HuH-7.5 (cell line): ENCODE measurements around the gene PTPRN2.
A peak's percentile ranks its signal among the peaks of the same experiment; 100 is the strongest.
"Not testable (repeated sequence)": the region's sequence is repeated elsewhere in the genome, so short reads cannot be mapped to it uniquely, and the experiment has no call there.

Source experiments
- DNase-seq: peaks from one replicate; pipeline ENCODE4 v3.0.0; 2011; ENCODE audit warnings: low spot score

The PTPRN2 gene

GRCh38 chr7:158443688-158444483 is 143.7 kb downstream of the PTPRN2 start:
- no peak for DNase-seq

DNA sequence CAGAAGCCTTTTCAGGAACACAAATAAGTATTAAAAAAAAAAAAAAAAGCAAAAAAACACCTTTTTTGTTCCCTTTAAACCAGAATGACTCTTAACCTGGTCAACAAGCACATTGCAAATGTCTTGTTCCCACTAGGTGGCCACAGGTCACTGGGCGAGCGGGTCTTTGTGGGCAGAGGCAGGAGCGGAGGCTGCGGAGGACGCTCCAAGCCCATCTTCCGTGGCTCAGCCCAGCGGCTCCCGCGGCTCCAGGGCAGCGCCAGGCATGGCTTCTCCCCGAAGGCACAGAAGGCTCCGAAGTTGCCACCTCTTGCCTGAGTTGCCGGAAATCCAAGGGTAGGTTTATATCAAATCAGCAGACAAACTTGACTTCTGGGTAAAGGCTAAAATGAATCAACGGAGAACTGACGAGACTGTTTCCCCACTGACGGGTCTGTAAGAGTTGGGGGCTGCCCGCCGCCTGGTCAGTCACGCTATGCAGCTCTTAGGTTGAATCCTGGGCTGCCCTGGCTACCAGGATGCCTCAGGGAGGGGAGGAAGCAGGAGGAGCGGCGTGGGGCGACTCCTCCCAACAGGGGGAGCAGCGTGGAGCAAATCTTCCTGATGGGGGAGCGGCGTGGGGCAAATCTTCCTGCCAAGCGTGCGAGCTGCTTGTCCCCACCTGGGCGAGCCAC is 144.5 kb downstream of the PTPRN2 start:
- no peak for DNase-seq

DNA sequence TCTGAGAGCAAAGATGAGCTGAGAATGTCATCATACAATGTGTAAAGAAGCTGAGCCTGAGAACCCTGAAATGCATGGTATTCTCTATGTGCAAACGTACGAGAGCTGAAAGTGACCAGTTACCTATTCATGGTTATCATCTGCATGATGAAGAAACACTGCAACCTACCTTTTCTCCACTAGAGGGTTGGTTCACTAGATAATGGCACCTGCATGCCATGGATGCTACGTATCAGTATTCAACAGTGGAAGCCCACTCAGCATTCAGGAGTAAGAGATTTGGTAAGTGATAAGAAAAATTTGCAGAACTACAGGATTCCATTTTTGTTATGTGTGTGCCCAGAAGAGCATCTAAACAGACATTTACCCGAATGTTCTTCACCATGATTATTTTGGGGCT is 145.4 kb downstream of the PTPRN2 start:
- peak; percentile 34 for DNase-seq

GRCh38 chr7:158439035-158439434 is 148.6 kb downstream of the PTPRN2 start:
- no peak for DNase-seq

- peak; percentile 30 for DNase-seq
These were observed 155.0 kb downstream of the PTPRN2 start for GRCh38 chr7:158432369-158433341.

DNA sequence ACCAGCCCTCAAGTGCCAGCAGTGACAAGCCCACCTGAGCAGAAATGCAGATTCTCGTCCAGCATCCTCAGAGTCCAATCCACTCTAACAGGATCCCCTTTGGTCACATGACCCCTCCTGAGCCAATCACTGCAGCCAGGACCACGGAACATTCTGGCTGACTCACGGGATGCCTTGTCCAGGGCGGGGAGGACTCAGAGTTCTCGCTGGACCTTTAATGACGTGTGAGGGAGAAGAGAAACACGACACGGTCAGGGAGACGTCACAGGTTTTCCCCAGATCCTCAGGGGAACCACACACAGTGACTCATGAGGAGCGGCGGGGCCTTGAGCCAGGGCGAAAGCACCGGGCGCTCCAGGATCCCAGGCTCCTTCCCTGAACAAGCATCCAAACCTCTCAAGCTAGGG is 155.7 kb downstream of the PTPRN2 start:
- no peak for DNase-seq

- no peak for DNase-seq
These were observed 156.3 kb downstream of the PTPRN2 start for GRCh38 chr7:158431055-158431940.

- no peak for DNase-seq
These were observed 157.2 kb downstream of the PTPRN2 start for GRCh38 chr7:158430308-158431034.

DNA sequence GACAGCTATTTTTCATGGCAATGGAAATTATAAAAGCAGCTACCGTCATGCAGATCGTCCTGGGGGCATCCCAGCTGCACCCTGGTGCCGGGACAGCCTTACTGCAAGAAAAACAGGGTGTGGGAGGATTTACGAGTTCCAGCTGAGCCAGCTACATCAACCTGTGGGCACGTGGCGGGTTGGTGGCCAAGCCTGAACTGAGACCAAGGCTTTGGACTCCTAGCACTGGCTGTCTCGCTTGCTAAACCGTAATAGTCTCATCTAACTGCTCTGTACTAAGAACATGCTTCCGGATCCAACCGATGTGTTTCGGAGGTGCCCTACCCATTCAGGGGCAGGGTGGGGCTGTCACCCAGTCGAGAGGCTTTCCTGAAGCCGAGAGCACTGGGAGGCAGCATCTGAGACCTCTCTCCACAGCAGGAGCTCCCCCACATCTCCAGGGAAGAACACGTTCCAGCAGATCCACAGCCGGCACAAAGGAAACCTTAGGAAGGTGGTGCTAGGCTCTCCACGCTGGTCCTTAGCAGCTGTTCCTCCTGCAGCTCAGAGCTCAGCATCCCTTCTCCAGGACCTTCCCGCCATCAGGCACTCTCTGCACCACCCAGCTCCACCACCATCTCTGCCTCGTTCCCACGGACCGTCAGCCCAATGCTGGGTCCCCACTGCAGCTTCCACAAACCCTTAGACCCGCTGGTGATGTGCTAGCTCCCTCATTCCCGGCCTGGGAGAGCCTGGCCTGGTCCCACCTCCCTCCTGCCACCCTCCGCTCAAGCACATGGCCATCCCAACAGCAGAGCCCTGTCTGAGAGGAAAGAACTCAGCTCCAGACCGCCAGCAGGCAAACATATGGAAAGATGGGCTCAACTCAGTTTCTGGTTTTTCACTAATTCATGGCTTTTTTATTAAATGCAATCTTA is 158.5 kb downstream of the PTPRN2 start:
- DNase-seq, result no peak

- DNase-seq, result no peak
These were observed 159.3 kb downstream of the PTPRN2 start for GRCh38 chr7:158428131-158428836.

DNA sequence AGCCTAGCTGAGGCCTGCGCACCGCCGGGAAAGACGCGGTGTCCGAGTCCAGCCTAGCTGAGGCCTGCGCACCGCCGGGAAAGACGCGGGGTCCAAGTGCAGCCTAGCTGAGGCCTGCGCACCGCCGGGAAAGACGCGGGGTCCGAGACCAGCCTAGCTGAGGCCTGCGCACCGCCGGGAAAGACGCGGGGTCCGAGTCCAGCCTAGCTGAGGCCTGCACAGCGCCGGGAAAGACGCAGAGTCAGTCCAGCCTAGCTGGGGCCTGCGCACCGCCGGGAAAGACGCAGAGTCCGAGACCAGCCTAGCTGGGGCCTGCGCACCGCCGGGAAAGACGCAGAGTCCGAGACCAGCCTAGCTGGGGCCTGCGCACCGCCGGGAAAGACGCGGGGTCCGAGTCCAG is 161.9 kb downstream of the PTPRN2 start:
- not testable (repeated sequence) for DNase-seq

DNA sequence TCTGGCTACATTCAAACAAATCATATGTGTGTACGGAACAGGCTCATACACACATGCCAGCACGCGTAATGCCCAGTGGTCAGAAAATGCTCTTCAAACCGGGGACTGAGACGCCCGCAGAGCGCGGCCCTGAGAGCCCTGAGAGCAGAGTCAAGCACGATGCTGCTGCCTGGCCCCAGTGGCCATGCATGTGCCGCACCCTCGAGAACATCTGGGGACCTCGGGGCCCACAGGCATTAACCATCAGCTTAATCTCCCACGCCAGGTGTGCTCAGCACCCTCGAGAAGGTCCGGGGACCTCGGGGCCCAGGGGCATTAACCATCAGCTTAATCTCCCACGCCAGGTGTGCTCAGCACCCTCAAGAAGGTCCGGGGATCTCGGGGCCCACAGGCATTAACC is 163.1 kb downstream of the PTPRN2 start:
- DNase-seq, result no peak

- DNase-seq, result no peak
These were observed 163.6 kb downstream of the PTPRN2 start for GRCh38 chr7:158424011-158424410.

DNA sequence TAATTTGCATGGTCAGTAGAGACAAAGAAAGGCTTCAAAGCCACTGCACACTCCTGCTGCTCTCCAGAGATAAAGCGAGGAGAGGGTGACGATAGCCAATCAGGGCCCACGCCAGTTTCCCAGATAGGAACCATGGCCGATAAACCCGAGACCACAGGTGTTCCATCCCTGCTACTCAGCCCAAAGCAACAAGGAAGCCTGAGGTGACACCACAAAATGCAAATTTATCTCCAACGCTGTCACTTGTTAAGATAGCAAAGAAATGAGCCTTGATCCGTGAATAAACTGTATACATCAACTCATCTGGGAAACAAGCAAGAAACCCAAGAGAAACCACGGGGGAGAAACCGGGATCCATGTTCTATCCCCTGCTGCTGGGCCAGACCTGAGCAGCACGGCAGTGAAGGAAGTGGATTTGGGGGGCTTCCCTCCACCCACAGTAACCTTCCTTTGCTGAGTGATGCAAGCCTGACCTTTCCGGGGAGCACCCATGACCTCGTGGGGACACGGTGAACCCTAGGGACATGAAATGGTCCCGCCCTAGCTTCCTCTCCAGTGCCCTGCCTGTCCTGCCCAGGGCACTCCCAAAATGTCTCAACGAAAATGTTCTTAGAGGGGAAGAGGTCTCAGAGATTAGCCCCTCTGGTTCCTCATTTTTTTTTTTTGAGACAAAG is 164.6 kb downstream of the PTPRN2 start:
- no peak for DNase-seq

- DNase-seq, result no peak
These were observed 165.3 kb downstream of the PTPRN2 start for GRCh38 chr7:158422196-158422886.

DNA sequence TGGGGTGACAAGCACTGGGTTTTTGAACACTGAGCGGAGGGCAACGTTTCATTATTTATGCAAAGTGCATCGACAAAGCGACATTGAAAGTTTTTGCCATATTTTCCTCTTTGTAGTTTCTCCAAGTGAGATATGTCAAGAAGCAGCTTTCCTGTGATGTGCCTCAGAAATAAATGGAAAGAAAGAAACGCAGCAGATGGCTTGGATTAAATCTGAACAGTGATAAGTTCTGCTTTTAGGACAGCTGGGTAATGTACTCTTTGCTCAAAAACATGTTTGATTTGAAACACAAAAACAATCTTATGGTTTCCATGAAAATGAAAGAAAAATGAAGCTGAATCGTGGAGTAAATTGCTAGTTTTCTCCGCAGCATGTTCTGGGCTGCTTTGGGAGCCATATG is 166.3 kb downstream of the PTPRN2 start:
- DNase-seq, result no peak

GRCh38 chr7:158420591-158421340 is 166.9 kb downstream of the PTPRN2 start:
- no peak for DNase-seq
